Cardiac muscle cell (in vitro differentiated cells and primary cell): ENCODE data around the gene BET1L. TPM values are rescaled to one million over a fixed set of nuclear protein-coding genes. Genes with fewer than 3 reads are reported as not detected.

Experiments
- DNase-seq, 2 donors: peaks; one replicate each; pipeline versions ENCODE4 v3.0.0 to v3.0.0-alpha.2; 2010 to 2017; ENCODE audit warnings: low read depth in 1 of 2, low spot score in 1 of 2
- H3K27ac ChIP-seq: fragments of 200-600 bp; sonication (generic); 2 replicates; pipeline ENCODE4 v1.5.1; 2016
- H3K27me3 ChIP-seq: fragments of 200-600 bp; sonication (generic); 2 replicates; pipeline ENCODE4 v1.6.0; 2016; ENCODE audit warnings: control low read depth
- H3K36me3 ChIP-seq: fragments of 200-600 bp; sonication (generic); 2 replicates; pipeline ENCODE4 v1.5.1; 2016; ENCODE audit warnings: control low read depth
- H3K4me1 ChIP-seq: fragments of 200-600 bp; sonication (generic); 2 replicates; pipeline ENCODE4 v1.8.1; 2017; ENCODE audit warnings: low read depth, mild to moderate bottlenecking, mixed run types
- H3K4me3 ChIP-seq: fragments of 200-600 bp; sonication (generic); 2 replicates; pipeline ENCODE4 v1.5.1; 2016; ENCODE audit warnings: mild to moderate bottlenecking
- H3K9me3 ChIP-seq: fragments of 200-600 bp; sonication (generic); 2 replicates; pipeline ENCODE4 v1.5.1; 2017; ENCODE audit warnings: low read depth, mild to moderate bottlenecking, control low read depth
- polyA plus RNA-seq: library from polyadenylated mRNA; unstranded; fragments of >200 nt; fragmentation: Nextera tagmentation; extraction: Ambion mirVana; gene quantifications from 2 replicates; pipeline ENCODE4 v1.2.1, GENCODE V29; 2016
- total RNA-seq: library from RNA; depleted of rRNA; stranded (reverse); fragments of >200 nt; gene quantifications from 2 replicates; pipeline ENCODE4 v1.2.3, GENCODE V29; 2016
- TF ChIP-seq, protein P1 (sequence below): IDR thresholded peaks from 2 replicates; pipeline ENCODE4 v1.5.1; 2012; ENCODE audit warnings: low read depth, mild to moderate bottlenecking, low read length

The BET1L gene
- total and polyA plus RNA-seq, 2 experiments from 2014 or later, result 30.6 to 62.0 TPM

GRCh38 chr11:227824-228379 lies 20.7 kb upstream of the BET1L start:
- DNase-seq, result no peak
- TF ChIP-seq, protein P1, sequence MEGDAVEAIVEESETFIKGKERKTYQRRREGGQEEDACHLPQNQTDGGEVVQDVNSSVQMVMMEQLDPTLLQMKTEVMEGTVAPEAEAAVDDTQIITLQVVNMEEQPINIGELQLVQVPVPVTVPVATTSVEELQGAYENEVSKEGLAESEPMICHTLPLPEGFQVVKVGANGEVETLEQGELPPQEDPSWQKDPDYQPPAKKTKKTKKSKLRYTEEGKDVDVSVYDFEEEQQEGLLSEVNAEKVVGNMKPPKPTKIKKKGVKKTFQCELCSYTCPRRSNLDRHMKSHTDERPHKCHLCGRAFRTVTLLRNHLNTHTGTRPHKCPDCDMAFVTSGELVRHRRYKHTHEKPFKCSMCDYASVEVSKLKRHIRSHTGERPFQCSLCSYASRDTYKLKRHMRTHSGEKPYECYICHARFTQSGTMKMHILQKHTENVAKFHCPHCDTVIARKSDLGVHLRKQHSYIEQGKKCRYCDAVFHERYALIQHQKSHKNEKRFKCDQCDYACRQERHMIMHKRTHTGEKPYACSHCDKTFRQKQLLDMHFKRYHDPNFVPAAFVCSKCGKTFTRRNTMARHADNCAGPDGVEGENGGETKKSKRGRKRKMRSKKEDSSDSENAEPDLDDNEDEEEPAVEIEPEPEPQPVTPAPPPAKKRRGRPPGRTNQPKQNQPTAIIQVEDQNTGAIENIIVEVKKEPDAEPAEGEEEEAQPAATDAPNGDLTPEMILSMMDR, result no peak

DNA sequence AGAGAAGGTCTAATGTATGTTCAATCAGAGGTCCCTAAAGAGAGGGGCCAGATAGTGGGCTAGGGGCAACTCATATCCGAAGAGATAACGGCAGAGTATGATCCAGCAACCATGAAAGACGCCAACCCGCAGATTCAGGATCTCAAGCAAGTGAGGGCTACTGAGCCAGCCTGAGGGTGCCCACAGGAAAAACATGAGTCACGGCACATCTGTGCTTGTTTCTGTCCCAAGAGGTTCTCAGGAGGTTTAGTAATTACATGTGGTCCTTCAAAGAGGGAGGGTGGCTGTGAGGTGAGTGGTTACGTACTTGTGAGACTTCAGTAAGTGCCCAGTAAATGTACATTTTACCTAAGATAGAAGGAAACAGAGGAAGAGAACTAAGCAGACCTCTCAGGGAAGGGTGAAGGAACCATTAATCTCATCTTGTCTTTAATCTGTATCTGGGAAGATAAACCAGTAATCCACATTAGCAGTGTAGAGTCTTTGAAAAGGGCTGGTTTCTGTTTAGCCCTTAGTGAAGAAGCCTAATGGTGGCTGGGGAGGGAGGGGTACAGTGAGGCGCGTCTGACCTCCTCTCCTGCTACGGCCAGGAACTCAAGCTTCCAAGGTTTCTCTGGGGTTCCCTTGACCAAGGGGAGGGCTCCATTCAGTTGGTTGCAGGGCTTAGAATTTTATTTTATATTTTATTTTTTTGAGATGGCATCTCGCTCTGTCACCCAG lies 18.7 kb upstream of the BET1L start:
- H3K36me3 ChIP-seq, result peaks cover 5% of the 10 kb centered on the region
- DNase-seq, result peak in 1 of 2 donors; percentile 25
- TF ChIP-seq, protein P1, result no peak
- H3K27me3 ChIP-seq, result no peaks in the 10 kb centered on the region
- no peak overlapping the region for H3K4me3 ChIP-seq
- H3K27ac ChIP-seq, result no peak overlapping the region
- no peaks in the 10 kb centered on the region for H3K4me1 ChIP-seq
- H3K9me3 ChIP-seq, result no peaks in the 10 kb centered on the region

More at GRCh38 chr11:227824-228379, 20.7 kb upstream of the BET1L start:
- H3K4me1 ChIP-seq, result no peaks in the 10 kb centered on the region
- H3K9me3 ChIP-seq, result no peaks in the 10 kb centered on the region
- H3K4me3 ChIP-seq, result no peak overlapping the region
- H3K27ac ChIP-seq, result no peak overlapping the region
- no peaks in the 10 kb centered on the region for H3K27me3 ChIP-seq
- peaks cover 5% of the 10 kb centered on the region for H3K36me3 ChIP-seq

DNA sequence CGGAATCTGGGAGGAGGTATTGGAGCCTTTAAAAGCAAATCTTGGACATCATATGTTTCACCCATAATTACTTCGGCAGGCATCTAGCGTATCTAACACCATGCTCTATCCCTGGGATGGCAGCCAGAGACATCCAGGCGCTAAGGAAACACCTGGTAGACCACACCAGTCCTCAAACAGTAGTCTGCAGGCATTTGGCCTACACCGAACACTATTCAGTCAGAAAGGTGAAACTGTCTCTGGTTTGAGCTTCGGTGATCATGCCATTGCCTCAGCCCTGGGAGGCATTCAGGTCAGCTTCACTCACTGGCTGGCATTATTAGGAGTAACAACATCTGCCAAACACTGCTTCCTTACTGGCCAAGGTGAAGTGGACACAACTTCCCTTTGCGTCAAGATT lies 17.2 kb upstream of the BET1L start:
- TF ChIP-seq, protein P1, result no peak
- no peaks in the 10 kb centered on the region for H3K27me3 ChIP-seq
- no peak for DNase-seq

DNA sequence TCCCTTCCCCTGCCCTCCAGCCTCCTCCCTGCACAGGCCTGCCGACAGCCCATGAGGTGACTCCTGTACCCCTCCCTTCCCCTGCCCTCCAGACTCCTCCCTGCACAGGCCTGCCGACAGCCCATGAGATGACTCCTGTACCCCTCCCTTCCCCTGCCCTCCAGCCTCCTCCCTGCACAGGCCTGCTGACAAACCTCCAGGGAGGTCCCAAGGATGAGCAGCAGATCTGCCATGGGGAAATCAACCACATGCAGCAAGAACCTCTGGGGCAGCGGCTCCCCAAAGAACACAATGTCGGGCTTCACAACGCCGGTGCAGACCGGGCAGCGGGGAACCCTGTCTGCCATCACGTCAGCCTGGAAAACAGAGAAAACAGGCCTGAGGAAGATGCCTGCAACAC lies 16.7 kb upstream of the BET1L start:
- Histone ChIP-seq H3K36me3 (peaks cover 5% of the 10 kb centered on the region), H3K27ac (no peak overlapping the region), H3K4me1 (no peaks in the 10 kb centered on the region), H3K27me3 (no peaks in the 10 kb centered on the region), H3K9me3 (no peaks in the 10 kb centered on the region), H3K4me3 (no peak overlapping the region)
- DNase-seq, result no peak
- TF ChIP-seq, protein P1, result no peak

More for the DNA sequence above, 17.2 kb upstream of the BET1L start:
- Histone ChIP-seq H3K4me3 (no peak overlapping the region), H3K9me3 (no peaks in the 10 kb centered on the region), H3K36me3 (peaks cover 5% of the 10 kb centered on the region), H3K4me1 (no peaks in the 10 kb centered on the region), H3K27ac (no peak overlapping the region)

DNA sequence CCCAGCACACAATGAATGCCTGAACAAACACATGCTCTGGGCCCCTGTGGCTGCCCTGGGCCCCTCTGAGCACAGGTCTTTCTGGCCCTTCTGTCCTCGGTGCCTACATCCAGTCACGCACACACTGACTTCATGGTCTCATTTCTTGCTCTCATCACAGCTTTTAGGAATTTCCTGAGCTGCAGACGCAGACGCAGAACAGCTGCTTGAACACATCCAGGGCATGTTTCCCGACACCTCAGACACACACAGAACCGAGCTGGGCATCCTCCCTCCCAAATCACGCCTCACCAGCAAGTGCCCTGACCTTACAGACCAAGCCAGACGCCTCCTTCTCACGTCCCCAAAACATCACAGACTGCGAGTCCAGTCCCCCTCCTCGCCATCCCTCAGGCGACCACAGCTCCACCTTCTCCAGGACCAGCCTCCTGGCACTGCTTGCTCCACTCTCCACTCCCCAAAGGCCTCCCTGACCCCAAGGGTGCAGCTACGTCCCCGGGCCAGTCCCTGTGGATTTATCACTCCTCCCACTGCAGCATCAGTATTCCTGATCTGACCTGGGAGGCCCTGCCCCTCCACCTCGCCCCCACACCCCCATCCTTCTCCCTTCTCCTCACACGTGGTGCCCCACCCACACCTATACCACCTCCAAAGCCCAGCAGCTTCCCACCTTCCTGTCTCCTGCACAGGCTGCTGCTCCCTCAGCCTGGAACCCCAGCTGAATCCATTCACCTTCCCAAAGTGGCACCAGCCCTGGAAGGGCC lies 16.0 kb upstream of the BET1L start:
- Histone ChIP-seq H3K9me3 (no peaks in the 10 kb centered on the region), H3K27ac (no peak overlapping the region)
- TF ChIP-seq, protein P1, result no peak

More for the DNA sequence above, 16.0 kb upstream of the BET1L start:
- Histone ChIP-seq H3K36me3 (peaks cover 5% of the 10 kb centered on the region), H3K4me1 (no peaks in the 10 kb centered on the region), H3K4me3 (no peak overlapping the region), H3K27me3 (no peaks in the 10 kb centered on the region)
- no peak for DNase-seq
